Liver (tissue), 9 donors: Measurements from ENCODE around the gene FAM9C. TPM values are rescaled to one million over a fixed set of nuclear protein-coding genes. Genes with fewer than 3 reads are reported as not detected.

Experiments used
- DNase-seq: peaks from one replicate; pipeline ENCODE4 v3.0.0-alpha.2; 2017; ENCODE audit warnings: low spot score
- H3K27ac ChIP-seq, 2 donors: one replicate each; pipeline ENCODE4 v1.7.0; 2013; ENCODE audit warnings: inconsistent platforms in 2 of 2, low read length in 2 of 2, control low read depth in 1 of 2, low read depth in 1 of 2, mild to moderate bottlenecking in 1 of 2
- H3K27me3 ChIP-seq, 4 donors: one replicate each; pipeline versions ENCODE4 v1.6.1 to v1.7.0; 2013; ENCODE audit warnings: low read length in 3 of 4, inconsistent platforms in 1 of 4, mild to moderate bottlenecking in 1 of 4, moderate library complexity in 1 of 4; ENCODE audit not compliant: control insufficient read depth in 4 of 4, insufficient read depth in 4 of 4
- H3K36me3 ChIP-seq, 4 donors: one replicate each; pipeline versions ENCODE4 v1.6.1 to v1.7.0; 2013; ENCODE audit warnings: low read length in 3 of 4, mild to moderate bottlenecking in 3 of 4, low read depth in 1 of 4, moderate library complexity in 1 of 4; ENCODE audit not compliant: control insufficient read depth in 4 of 4, insufficient read depth in 3 of 4
- H3K4me1 ChIP-seq, 4 donors: one replicate each; pipeline versions ENCODE4 v1.6.1 to v1.7.0; 2013; ENCODE audit warnings: low read length in 3 of 4, mild to moderate bottlenecking in 3 of 4, moderate library complexity in 1 of 4; ENCODE audit not compliant: control insufficient read depth in 4 of 4, insufficient read depth in 4 of 4
- H3K4me3 ChIP-seq, 3 donors: one replicate each; pipeline versions ENCODE4 v1.6.1 to v1.7.0; 2013; ENCODE audit warnings: low read length in 3 of 3, control low read depth in 1 of 3, low read depth in 1 of 3, mild to moderate bottlenecking in 1 of 3
- H3K9ac ChIP-seq, 2 donors: one replicate each; pipeline ENCODE4 v1.7.0; 2013; ENCODE audit warnings: low read length in 2 of 2, mild to moderate bottlenecking in 2 of 2, moderate library complexity in 2 of 2, control low read depth in 1 of 2, low read depth in 1 of 2
- H3K9me3 ChIP-seq, 4 donors: one replicate each; pipeline versions ENCODE4 v1.6.1 to v1.7.0; 2013; ENCODE audit warnings: low read length in 3 of 4; ENCODE audit not compliant: control insufficient read depth in 4 of 4
- EGR1 ChIP-seq, 2 donors: IDR thresholded peaks; 2 replicates each; pipeline ENCODE4 v1.6.1; 2016 to 2018; ENCODE audit warnings: antibody characterized with exemption in 2 of 2, low read depth in 2 of 2
- FOXA1 ChIP-seq: IDR thresholded peaks from 2 replicates; pipeline ENCODE4 v1.6.1; 2016; ENCODE audit warnings: antibody characterized with exemption
- FOXA2 ChIP-seq: IDR thresholded peaks from 2 replicates; pipeline ENCODE4 v1.6.1; 2016; ENCODE audit warnings: antibody characterized with exemption
- GABPA ChIP-seq, 2 donors: IDR thresholded peaks in 1 of 2; conservative IDR thresholded peaks in 1 of 2; 2 replicates each; pipeline ENCODE4 v1.6.1; 2016; ENCODE audit warnings: antibody characterized with exemption in 2 of 2, mild to moderate bottlenecking in 1 of 2, moderate library complexity in 1 of 2
- HNF4A ChIP-seq, 2 donors: conservative IDR thresholded peaks; 2 replicates each; pipeline ENCODE4 v1.6.1; 2016; ENCODE audit warnings: antibody characterized with exemption in 2 of 2, mild to moderate bottlenecking in 2 of 2
- HNF4G ChIP-seq: IDR thresholded peaks from 2 replicates; pipeline ENCODE4 v1.6.1; 2016; ENCODE audit warnings: antibody characterized with exemption
- JUND ChIP-seq, 2 donors: IDR thresholded peaks; 2 replicates each; pipeline ENCODE4 v1.6.1; 2016; ENCODE audit warnings: antibody characterized with exemption in 2 of 2
- NR2F2 ChIP-seq: IDR thresholded peaks from 2 replicates; pipeline ENCODE4 v1.6.1; 2016; ENCODE audit warnings: antibody characterized with exemption
- RAD21 ChIP-seq, 2 donors: IDR thresholded peaks; 2 replicates each; pipeline ENCODE4 v1.6.1; 2016; ENCODE audit warnings: antibody characterized with exemption in 2 of 2, mild to moderate bottlenecking in 2 of 2
- RXRA ChIP-seq, 2 donors: IDR thresholded peaks; 2 replicates each; pipeline ENCODE4 v1.6.1; 2017 to 2018; ENCODE audit warnings: antibody characterized with exemption in 2 of 2, mild to moderate bottlenecking in 1 of 2
- SP1 ChIP-seq: IDR thresholded peaks from 2 replicates; pipeline ENCODE4 v1.6.1; 2018; ENCODE audit warnings: antibody characterized with exemption, mild to moderate bottlenecking
- TAF1 ChIP-seq: conservative IDR thresholded peaks from 2 replicates; pipeline ENCODE4 v1.6.1; 2016; ENCODE audit warnings: antibody characterized with exemption, mild to moderate bottlenecking
- YY1 ChIP-seq: IDR thresholded peaks from 2 replicates; pipeline ENCODE4 v1.6.1; 2016; ENCODE audit warnings: antibody characterized with exemption, mild to moderate bottlenecking
- WGBS: extraction: QIAGEN DNeasy Blood & Tissue Kit; methylation state at CpG from one replicate; pipeline ENCODE4 v1.1.7; 2013; 5-methylcytosine and 5-hydroxymethylcytosine counted together
- polyA plus RNA-seq, 2 donors: library from polyadenylated mRNA; stranded (reverse) in 1 of 2; unstranded in 1 of 2; fragments of 200-250 nt in 1 of 2; fragments of >200 nt in 1 of 2; fragmentation: Nextera tagmentation in 1 of 2; extraction: Ambion mirVana in 1 of 2; gene quantifications; one replicate each; pipeline versions ENCODE4 v1.2.1 to v1.2.3, GENCODE V29; 2013 to 2015
- total RNA-seq, 2 donors: library from RNA; depleted of rRNA; stranded (reverse); fragments of >200 nt; gene quantifications; one replicate each; pipeline ENCODE4 v1.2.3, GENCODE V29; 2014
- TF ChIP-seq, protein P1 (sequence below): IDR thresholded peaks from 2 replicates; pipeline ENCODE4 v1.6.1; 2016; ENCODE audit warnings: antibody characterized with exemption
- TF ChIP-seq, protein P2 (sequence below): IDR thresholded peaks from 2 replicates; pipeline ENCODE4 v1.6.1; 2016; ENCODE audit warnings: antibody characterized with exemption, mild to moderate bottlenecking
- TF ChIP-seq, protein P3 (sequence below): IDR thresholded peaks from 2 replicates; pipeline ENCODE4 v1.6.1; 2016; ENCODE audit warnings: antibody characterized with exemption
- TF ChIP-seq, protein P4 (sequence below): fragments of 150-350 bp; IDR thresholded peaks from 2 replicates; pipeline ENCODE4 v1.5.1; 2017; ENCODE audit warnings: improper control_type of control experiment, low read depth, low read length; ENCODE audit not compliant: missing input control
- TF ChIP-seq, protein P5 (sequence below): IDR thresholded peaks from 2 replicates; pipeline ENCODE4 v1.6.1; 2016; ENCODE audit warnings: antibody characterized with exemption
- donor health status: healthy.
- donor health status: healthy.
- donor health status: healthy.
- donor health status: healthy.
- donor health status: healthy.

The FAM9C gene
- total and polyA plus RNA-seq, 4 donors = not detected

DNA sequence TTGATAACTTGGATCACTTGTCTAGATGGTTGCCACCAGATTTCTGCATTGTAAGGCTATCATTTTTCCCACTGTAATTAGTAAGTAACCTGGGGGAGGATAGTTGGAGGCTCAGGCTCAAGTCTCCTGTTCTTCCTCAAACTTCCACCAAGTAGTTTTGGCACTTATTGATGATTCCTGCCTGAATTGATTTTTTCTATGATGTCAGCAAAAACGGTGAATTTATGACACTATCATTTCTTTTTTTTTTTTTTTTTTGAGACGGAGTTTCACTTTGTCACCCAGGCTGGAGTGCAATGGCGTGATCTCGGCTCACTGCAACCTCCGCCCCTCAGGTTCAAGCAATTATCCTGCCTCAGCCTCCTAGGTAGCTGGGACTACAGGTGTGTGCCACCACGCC is 57.1 kb downstream of the FAM9C start:
- Histone ChIP-seq H3K4me3 (no peak overlapping the region), H3K9me3 (no peaks in the 10 kb centered on the region), H3K27ac (no peak overlapping the region), H3K4me1 (peaks cover 4 to 20% (median 9%) of the 10 kb centered on the region in 4 donors), H3K9ac (no peak overlapping the region), H3K36me3 (no peaks in the 10 kb centered on the region), H3K27me3 (no peaks in the 10 kb centered on the region)
- 87% methylated on average over 6 of the region's 6 CpGs for WGBS
- TF ChIP-seq HNF4A (conservative IDR thresholded peaks at IDR 0.05) = no peak
- TF ChIP-seq, protein P1, sequence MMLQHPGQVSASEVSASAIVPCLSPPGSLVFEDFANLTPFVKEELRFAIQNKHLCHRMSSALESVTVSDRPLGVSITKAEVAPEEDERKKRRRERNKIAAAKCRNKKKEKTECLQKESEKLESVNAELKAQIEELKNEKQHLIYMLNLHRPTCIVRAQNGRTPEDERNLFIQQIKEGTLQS = no peak
- TF ChIP-seq SP1 = no peak
- TF ChIP-seq, protein P2, sequence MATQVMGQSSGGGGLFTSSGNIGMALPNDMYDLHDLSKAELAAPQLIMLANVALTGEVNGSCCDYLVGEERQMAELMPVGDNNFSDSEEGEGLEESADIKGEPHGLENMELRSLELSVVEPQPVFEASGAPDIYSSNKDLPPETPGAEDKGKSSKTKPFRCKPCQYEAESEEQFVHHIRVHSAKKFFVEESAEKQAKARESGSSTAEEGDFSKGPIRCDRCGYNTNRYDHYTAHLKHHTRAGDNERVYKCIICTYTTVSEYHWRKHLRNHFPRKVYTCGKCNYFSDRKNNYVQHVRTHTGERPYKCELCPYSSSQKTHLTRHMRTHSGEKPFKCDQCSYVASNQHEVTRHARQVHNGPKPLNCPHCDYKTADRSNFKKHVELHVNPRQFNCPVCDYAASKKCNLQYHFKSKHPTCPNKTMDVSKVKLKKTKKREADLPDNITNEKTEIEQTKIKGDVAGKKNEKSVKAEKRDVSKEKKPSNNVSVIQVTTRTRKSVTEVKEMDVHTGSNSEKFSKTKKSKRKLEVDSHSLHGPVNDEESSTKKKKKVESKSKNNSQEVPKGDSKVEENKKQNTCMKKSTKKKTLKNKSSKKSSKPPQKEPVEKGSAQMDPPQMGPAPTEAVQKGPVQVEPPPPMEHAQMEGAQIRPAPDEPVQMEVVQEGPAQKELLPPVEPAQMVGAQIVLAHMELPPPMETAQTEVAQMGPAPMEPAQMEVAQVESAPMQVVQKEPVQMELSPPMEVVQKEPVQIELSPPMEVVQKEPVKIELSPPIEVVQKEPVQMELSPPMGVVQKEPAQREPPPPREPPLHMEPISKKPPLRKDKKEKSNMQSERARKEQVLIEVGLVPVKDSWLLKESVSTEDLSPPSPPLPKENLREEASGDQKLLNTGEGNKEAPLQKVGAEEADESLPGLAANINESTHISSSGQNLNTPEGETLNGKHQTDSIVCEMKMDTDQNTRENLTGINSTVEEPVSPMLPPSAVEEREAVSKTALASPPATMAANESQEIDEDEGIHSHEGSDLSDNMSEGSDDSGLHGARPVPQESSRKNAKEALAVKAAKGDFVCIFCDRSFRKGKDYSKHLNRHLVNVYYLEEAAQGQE = no peak
- no peak for TF ChIP-seq EGR1 (IDR thresholded peaks at IDR 0.05; ENCODE audit: low read depth in 2 of 2)
- TF ChIP-seq YY1 = no peak
- TF ChIP-seq, protein P3, sequence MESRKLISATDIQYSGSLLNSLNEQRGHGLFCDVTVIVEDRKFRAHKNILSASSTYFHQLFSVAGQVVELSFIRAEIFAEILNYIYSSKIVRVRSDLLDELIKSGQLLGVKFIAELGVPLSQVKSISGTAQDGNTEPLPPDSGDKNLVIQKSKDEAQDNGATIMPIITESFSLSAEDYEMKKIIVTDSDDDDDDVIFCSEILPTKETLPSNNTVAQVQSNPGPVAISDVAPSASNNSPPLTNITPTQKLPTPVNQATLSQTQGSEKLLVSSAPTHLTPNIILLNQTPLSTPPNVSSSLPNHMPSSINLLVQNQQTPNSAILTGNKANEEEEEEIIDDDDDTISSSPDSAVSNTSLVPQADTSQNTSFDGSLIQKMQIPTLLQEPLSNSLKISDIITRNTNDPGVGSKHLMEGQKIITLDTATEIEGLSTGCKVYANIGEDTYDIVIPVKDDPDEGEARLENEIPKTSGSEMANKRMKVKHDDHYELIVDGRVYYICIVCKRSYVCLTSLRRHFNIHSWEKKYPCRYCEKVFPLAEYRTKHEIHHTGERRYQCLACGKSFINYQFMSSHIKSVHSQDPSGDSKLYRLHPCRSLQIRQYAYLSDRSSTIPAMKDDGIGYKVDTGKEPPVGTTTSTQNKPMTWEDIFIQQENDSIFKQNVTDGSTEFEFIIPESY = no peak
- TF ChIP-seq FOXA1 = no peak
- TF ChIP-seq, protein P4, sequence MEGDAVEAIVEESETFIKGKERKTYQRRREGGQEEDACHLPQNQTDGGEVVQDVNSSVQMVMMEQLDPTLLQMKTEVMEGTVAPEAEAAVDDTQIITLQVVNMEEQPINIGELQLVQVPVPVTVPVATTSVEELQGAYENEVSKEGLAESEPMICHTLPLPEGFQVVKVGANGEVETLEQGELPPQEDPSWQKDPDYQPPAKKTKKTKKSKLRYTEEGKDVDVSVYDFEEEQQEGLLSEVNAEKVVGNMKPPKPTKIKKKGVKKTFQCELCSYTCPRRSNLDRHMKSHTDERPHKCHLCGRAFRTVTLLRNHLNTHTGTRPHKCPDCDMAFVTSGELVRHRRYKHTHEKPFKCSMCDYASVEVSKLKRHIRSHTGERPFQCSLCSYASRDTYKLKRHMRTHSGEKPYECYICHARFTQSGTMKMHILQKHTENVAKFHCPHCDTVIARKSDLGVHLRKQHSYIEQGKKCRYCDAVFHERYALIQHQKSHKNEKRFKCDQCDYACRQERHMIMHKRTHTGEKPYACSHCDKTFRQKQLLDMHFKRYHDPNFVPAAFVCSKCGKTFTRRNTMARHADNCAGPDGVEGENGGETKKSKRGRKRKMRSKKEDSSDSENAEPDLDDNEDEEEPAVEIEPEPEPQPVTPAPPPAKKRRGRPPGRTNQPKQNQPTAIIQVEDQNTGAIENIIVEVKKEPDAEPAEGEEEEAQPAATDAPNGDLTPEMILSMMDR = no peak
- no peak for TF ChIP-seq GABPA (IDR thresholded peaks at IDR 0.05 in 1 of 2, conservative IDR thresholded peaks at IDR 0.05 in 1 of 2)
- no peak for TF ChIP-seq NR2F2
- TF ChIP-seq RAD21 (IDR thresholded peaks at IDR 0.05) = no peak
- TF ChIP-seq HNF4G = no peak
- TF ChIP-seq JUND (IDR thresholded peaks at IDR 0.05) = no peak
- no peak for TF ChIP-seq RXRA (IDR thresholded peaks at IDR 0.05)
- TF ChIP-seq, protein P5, sequence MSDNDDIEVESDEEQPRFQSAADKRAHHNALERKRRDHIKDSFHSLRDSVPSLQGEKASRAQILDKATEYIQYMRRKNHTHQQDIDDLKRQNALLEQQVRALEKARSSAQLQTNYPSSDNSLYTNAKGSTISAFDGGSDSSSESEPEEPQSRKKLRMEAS = no peak
- TF ChIP-seq FOXA2 = no peak
- no peak for TF ChIP-seq TAF1
- no peak for DNase-seq
